ENCODE data around the gene HOXC12. TPM values are rescaled to one million over a fixed set of nuclear protein-coding genes. Genes with fewer than 3 reads are reported as not detected.

HOXC12 gene
- total RNA-seq, 1 donor, result under 0.01 TPM

GRCh38 chr12:53935383-53936341 is 19.0 kb upstream of the HOXC12 start:
- Histone ChIP-seq H3K36me3 (ENCODE audit: insufficient read depth, low read length) (no peaks in the 10 kb centered on the region), H3K27ac (ENCODE audit: low read depth, low read length) (no peak overlapping the region), H3K4me3 (ENCODE audit: insufficient read depth, low read length) (no peak overlapping the region), H3K4me2 (ENCODE audit: insufficient read depth, low read length) (no peak overlapping the region), H3K9me3 (ENCODE audit: low read depth, low read length) (no peaks in the 10 kb centered on the region), H3K4me1 (ENCODE audit: insufficient read depth, low read length) (no peaks in the 10 kb centered on the region), H2AFZ (ENCODE audit: low read length) (no peak overlapping the region), H4K20me1 (ENCODE audit: insufficient read depth, low read length) (peaks cover 6% of the 10 kb centered on the region), H3K27me3 (ENCODE audit: insufficient read depth, low read length) (peaks cover 99% of the 10 kb centered on the region), H3K79me2 (ENCODE audit: insufficient read depth, low read length) (no peaks in the 10 kb centered on the region)
- DNase-seq (ENCODE audit: insufficient read length, low spot score, missing footprints), result no peak
- TF ChIP-seq, protein P1, sequence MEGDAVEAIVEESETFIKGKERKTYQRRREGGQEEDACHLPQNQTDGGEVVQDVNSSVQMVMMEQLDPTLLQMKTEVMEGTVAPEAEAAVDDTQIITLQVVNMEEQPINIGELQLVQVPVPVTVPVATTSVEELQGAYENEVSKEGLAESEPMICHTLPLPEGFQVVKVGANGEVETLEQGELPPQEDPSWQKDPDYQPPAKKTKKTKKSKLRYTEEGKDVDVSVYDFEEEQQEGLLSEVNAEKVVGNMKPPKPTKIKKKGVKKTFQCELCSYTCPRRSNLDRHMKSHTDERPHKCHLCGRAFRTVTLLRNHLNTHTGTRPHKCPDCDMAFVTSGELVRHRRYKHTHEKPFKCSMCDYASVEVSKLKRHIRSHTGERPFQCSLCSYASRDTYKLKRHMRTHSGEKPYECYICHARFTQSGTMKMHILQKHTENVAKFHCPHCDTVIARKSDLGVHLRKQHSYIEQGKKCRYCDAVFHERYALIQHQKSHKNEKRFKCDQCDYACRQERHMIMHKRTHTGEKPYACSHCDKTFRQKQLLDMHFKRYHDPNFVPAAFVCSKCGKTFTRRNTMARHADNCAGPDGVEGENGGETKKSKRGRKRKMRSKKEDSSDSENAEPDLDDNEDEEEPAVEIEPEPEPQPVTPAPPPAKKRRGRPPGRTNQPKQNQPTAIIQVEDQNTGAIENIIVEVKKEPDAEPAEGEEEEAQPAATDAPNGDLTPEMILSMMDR (IDR thresholded peaks at IDR 0.05; ENCODE audit: extremely low read depth, low read depth, low read length), result no peak

DNA sequence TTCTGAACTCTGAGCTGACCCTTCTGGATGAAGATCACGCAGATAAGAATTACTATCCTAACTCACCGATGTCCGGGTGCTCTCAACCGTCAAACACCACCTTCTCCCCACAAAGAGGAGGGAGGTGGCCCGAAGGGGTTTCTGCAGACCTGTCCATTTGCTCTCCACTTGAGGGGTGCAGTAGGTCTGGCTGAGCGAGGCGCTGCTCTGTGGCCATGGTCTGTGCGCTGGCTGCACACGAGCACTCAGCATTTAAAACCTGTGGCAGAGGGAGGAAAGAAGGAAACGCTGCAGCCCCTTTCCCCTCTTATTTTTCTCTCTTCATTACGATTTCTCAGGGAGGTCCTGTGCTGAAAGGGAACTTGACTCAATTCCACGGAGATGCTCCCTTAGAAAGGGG is 17.6 kb upstream of the HOXC12 start:
- peaks cover 6% of the 10 kb centered on the region for H4K20me1 ChIP-seq (ENCODE audit: insufficient read depth, low read length)
- H3K4me1 ChIP-seq (ENCODE audit: insufficient read depth, low read length), result no peaks in the 10 kb centered on the region
- H3K79me2 ChIP-seq (ENCODE audit: insufficient read depth, low read length), result no peaks in the 10 kb centered on the region
- H3K27me3 ChIP-seq (ENCODE audit: insufficient read depth, low read length), result peaks cover 99% of the 10 kb centered on the region
- no peak overlapping the region for H2AFZ ChIP-seq (ENCODE audit: low read length)
- no peaks in the 10 kb centered on the region for H3K36me3 ChIP-seq (ENCODE audit: insufficient read depth, low read length)
- TF ChIP-seq, protein P1 (IDR thresholded peaks at IDR 0.05; ENCODE audit: extremely low read depth, low read depth, low read length), result no peak
- DNase-seq (ENCODE audit: insufficient read length, low spot score, missing footprints), result no peak
- no peak overlapping the region for H3K4me2 ChIP-seq (ENCODE audit: insufficient read depth, low read length)
- no peak overlapping the region for H3K27ac ChIP-seq (ENCODE audit: low read depth, low read length)
- H3K9me3 ChIP-seq (ENCODE audit: low read depth, low read length), result no peaks in the 10 kb centered on the region
- no peak overlapping the region for H3K4me3 ChIP-seq (ENCODE audit: insufficient read depth, low read length)

GRCh38 chr12:53937596-53938325 is 16.9 kb upstream of the HOXC12 start:
- H3K4me2 ChIP-seq (ENCODE audit: insufficient read depth, low read length), result no peak overlapping the region
- H3K4me1 ChIP-seq (ENCODE audit: insufficient read depth, low read length), result no peaks in the 10 kb centered on the region
- no peak for DNase-seq (ENCODE audit: insufficient read length, low spot score, missing footprints)
- no peaks in the 10 kb centered on the region for H3K9me3 ChIP-seq (ENCODE audit: low read depth, low read length)
- no peak overlapping the region for H2AFZ ChIP-seq (ENCODE audit: low read length)
- H3K27ac ChIP-seq (ENCODE audit: low read depth, low read length), result no peak overlapping the region
- no peaks in the 10 kb centered on the region for H3K79me2 ChIP-seq (ENCODE audit: insufficient read depth, low read length)
- no peaks in the 10 kb centered on the region for H3K36me3 ChIP-seq (ENCODE audit: insufficient read depth, low read length)
- peaks cover 6% of the 10 kb centered on the region for H4K20me1 ChIP-seq (ENCODE audit: insufficient read depth, low read length)
- H3K4me3 ChIP-seq (ENCODE audit: insufficient read depth, low read length), result no peak overlapping the region
- TF ChIP-seq, protein P1 (IDR thresholded peaks at IDR 0.05; ENCODE audit: extremely low read depth, low read depth, low read length), result no peak
- peaks cover 98% of the 10 kb centered on the region for H3K27me3 ChIP-seq (ENCODE audit: insufficient read depth, low read length)
